ENCODE measurements around the gene FAM151A.

DNA sequence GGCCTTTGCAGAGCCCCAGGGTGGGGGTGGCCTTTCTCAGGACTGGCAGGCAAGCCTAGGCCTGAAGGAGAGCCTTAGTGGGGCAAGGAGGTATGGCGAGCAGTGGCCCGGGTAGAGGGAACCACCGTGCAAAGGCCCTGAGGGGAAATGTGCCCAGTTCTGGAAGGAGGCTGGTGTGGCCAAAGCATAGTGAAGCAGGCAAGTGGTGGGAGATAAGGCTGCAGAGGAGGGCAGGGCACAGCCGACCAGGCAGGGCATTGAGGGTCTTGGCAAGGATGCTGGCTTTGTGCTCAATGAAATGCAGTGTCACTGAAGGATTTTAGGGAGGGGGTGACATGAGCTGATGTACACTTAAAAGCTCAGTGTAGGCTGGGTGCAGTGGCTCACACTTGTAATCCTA, 41.0 kb upstream of the FAM151A start:
- TF ChIP-seq, protein P1, sequence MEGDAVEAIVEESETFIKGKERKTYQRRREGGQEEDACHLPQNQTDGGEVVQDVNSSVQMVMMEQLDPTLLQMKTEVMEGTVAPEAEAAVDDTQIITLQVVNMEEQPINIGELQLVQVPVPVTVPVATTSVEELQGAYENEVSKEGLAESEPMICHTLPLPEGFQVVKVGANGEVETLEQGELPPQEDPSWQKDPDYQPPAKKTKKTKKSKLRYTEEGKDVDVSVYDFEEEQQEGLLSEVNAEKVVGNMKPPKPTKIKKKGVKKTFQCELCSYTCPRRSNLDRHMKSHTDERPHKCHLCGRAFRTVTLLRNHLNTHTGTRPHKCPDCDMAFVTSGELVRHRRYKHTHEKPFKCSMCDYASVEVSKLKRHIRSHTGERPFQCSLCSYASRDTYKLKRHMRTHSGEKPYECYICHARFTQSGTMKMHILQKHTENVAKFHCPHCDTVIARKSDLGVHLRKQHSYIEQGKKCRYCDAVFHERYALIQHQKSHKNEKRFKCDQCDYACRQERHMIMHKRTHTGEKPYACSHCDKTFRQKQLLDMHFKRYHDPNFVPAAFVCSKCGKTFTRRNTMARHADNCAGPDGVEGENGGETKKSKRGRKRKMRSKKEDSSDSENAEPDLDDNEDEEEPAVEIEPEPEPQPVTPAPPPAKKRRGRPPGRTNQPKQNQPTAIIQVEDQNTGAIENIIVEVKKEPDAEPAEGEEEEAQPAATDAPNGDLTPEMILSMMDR (IDR thresholded peaks at IDR 0.05), result no peak
- no peak for TF ChIP-seq POLR2A (IDR thresholded peaks at IDR 0.05)

All from adrenal gland (tissue), 5 donors.